SKM-1 treated with dmso at 0.1 percent for 144 hours (cell line): ENCODE data around the gene PLIN1.

Experiments used
- DNase-seq: peaks from one replicate; lab custom pipeline; 2025; ENCODE audit not compliant: unreplicated experiment; lab: John Stamatoyannopoulos, UW

Gene PLIN1

GRCh38 chr15:89654301-89654761, 24.8 kb downstream of the PLIN1 start:
- no peak for DNase-seq

- DNase-seq, result no peak
Measured at GRCh38 chr15:89653578-89653977, 25.6 kb downstream of the PLIN1 start.

- no peak for DNase-seq
Measured at GRCh38 chr15:89652666-89653065, 26.5 kb downstream of the PLIN1 start.

GRCh38 chr15:89652131-89652530, 27.0 kb downstream of the PLIN1 start:
- no peak for DNase-seq

- DNase-seq, result no peak
Measured at GRCh38 chr15:89649716-89650115, 29.5 kb downstream of the PLIN1 start.

GRCh38 chr15:89649013-89649625, 30.0 kb downstream of the PLIN1 start:
- DNase-seq, result no peak

GRCh38 chr15:89648106-89649012, 30.8 kb downstream of the PLIN1 start:
- DNase-seq, result no peak

- DNase-seq, result peak; percentile 49
Measured at GRCh38 chr15:89647191-89647851, 31.8 kb downstream of the PLIN1 start.

- no peak for DNase-seq
Measured at GRCh38 chr15:89646416-89647141, 32.6 kb downstream of the PLIN1 start.

GRCh38 chr15:89645680-89646079, 33.5 kb downstream of the PLIN1 start:
- DNase-seq, result no peak

GRCh38 chr15:89642106-89642505, 37.1 kb downstream of the PLIN1 start:
- DNase-seq, result no peak

- no peak for DNase-seq
Measured at GRCh38 chr15:89641053-89641452, 38.1 kb downstream of the PLIN1 start.

GRCh38 chr15:89640245-89640644, 38.9 kb downstream of the PLIN1 start:
- no peak for DNase-seq

- no peak for DNase-seq
Measured at GRCh38 chr15:89633585-89633984, 45.6 kb downstream of the PLIN1 start.

GRCh38 chr15:89632563-89633430, 46.4 kb downstream of the PLIN1 start:
- DNase-seq, result no peak

- DNase-seq, result no peak
Measured at GRCh38 chr15:89631902-89632264, 47.3 kb downstream of the PLIN1 start.

GRCh38 chr15:89630974-89631901, 47.9 kb downstream of the PLIN1 start:
- no peak for DNase-seq

GRCh38 chr15:89630260-89630659, 48.9 kb downstream of the PLIN1 start:
- DNase-seq, result no peak

GRCh38 chr15:89629829-89630228, 49.3 kb downstream of the PLIN1 start:
- no peak for DNase-seq
